PC-9 (cell line): ENCODE results near the gene INS.

Source experiments
- EZH2 ChIP-seq: fragments of 200-600 bp; sonication (generic); IDR thresholded peaks from 2 replicates; pipeline ENCODE4 v1.8.0; 2017; ENCODE audit warnings: antibody characterized with exemption, low read depth
- TF ChIP-seq, protein P1 (sequence below): fragments of 200-600 bp; sonication (generic); conservative IDR thresholded peaks from 2 replicates; pipeline ENCODE4 v1.6.1; 2017; ENCODE audit warnings: mixed run types, antibody characterized with exemption, mild to moderate bottlenecking, moderate library complexity

DNA sequence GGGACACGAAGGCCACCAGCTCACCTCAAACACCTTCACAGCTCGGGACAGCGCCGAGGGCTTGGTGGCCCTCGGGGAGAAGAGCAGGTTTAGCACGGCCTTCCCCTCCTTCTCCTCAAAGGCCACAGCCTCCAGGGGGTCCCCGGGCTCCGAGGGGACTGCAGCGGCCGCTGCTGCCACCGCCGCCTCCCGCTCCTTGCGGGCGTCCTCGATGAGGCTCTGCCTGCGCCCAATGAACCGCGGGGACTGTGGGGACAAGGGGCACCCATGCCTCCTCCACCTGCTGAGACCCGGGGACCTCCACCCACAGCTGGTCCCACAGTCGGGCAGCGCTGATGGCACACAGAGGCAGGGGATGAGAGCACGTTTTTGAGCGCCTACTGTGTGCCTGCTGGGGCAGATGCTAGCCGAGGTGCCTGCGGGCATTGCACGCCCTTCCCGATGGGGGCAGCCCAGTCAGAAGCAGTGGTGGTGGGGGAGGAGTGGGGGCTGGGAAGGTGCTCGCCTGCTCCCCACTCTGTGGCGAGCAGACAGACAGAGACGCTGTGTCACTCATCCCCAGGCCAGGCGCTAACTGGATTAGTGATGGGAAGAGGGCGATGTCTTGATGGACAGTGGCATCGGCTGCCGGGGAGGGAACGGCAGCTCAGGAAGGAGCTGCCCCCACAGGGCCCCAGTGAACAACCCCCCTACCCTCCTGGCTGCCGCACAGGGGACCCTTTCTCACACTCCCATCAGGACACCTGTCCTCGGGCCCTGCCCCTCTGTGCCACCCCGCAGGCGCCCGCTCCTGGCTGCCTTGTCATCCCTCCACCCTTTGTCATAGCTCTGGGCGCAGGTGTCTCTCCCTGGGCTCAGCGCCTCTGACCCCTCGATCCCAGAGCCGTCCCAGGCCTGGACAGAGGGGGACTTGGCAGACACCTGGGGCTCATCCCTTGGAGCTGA lies 8.9 kb upstream of the INS start:
- no peak for TF ChIP-seq EZH2
- TF ChIP-seq, protein P1, sequence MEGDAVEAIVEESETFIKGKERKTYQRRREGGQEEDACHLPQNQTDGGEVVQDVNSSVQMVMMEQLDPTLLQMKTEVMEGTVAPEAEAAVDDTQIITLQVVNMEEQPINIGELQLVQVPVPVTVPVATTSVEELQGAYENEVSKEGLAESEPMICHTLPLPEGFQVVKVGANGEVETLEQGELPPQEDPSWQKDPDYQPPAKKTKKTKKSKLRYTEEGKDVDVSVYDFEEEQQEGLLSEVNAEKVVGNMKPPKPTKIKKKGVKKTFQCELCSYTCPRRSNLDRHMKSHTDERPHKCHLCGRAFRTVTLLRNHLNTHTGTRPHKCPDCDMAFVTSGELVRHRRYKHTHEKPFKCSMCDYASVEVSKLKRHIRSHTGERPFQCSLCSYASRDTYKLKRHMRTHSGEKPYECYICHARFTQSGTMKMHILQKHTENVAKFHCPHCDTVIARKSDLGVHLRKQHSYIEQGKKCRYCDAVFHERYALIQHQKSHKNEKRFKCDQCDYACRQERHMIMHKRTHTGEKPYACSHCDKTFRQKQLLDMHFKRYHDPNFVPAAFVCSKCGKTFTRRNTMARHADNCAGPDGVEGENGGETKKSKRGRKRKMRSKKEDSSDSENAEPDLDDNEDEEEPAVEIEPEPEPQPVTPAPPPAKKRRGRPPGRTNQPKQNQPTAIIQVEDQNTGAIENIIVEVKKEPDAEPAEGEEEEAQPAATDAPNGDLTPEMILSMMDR: no peak
